Frontal cortex (tissue), 4 donors: ENCODE measurements around the gene NPAS2. TPM values are rescaled to one million over a fixed set of nuclear protein-coding genes. Genes with fewer than 3 reads are reported as not detected.

Source experiments
- DNase-seq, 2 donors: peaks; one replicate each; pipeline ENCODE4 v3.0.0; 2012; ENCODE audit warnings: low spot score in 2 of 2
- FAIRE-seq: peaks from 2 replicates; lab custom pipeline; 2012; peaks lifted over from hg19 to GRCh38; lab: Jason Lieb, UNC
- total RNA-seq: library from RNA; depleted of rRNA; stranded (reverse); fragments of >200 nt; gene quantifications from one replicate; pipeline ENCODE4 v1.2.3, GENCODE V29; 2014
- donor health status: control.
- donor health status: control.
- donor health status: control.

Gene NPAS2
- total RNA-seq, 1 donor from 2014 or later = 6.5 TPM

GRCh38 chr2:100845141-100845991 is 25.4 kb downstream of the NPAS2 start:
- no peak for FAIRE-seq
- no peak for DNase-seq

GRCh38 chr2:100846716-100847115 is 26.8 kb downstream of the NPAS2 start:
- DNase-seq = no peak
- no peak for FAIRE-seq

GRCh38 chr2:100852447-100852846 is 32.5 kb downstream of the NPAS2 start:
- FAIRE-seq (no peak), DNase-seq (no peak)

GRCh38 chr2:100852999-100853908 is 33.3 kb downstream of the NPAS2 start:
- FAIRE-seq (no peak), DNase-seq (no peak)

GRCh38 chr2:100853909-100854810 is 34.2 kb downstream of the NPAS2 start:
- no peak for FAIRE-seq
- DNase-seq = no peak

- no peak for DNase-seq
- no peak for FAIRE-seq
Measured at GRCh38 chr2:100855084-100855483, 35.1 kb downstream of the NPAS2 start.

- DNase-seq = no peak
- no peak for FAIRE-seq
Measured at GRCh38 chr2:100855606-100856005, 35.7 kb downstream of the NPAS2 start.

GRCh38 chr2:100856732-100857131 is 36.8 kb downstream of the NPAS2 start:
- no peak for DNase-seq
- FAIRE-seq = no peak

GRCh38 chr2:100857341-100857740 is 37.4 kb downstream of the NPAS2 start:
- no peak for FAIRE-seq
- DNase-seq = no peak

GRCh38 chr2:100857915-100858314 is 38.0 kb downstream of the NPAS2 start:
- DNase-seq (no peak), FAIRE-seq (no peak)

GRCh38 chr2:100859902-100860301 is 40.0 kb downstream of the NPAS2 start:
- no peak for DNase-seq
- FAIRE-seq = no peak

GRCh38 chr2:100861340-100861739 is 41.4 kb downstream of the NPAS2 start:
- no peak for FAIRE-seq
- DNase-seq = no peak

GRCh38 chr2:100862081-100862480 is 42.1 kb downstream of the NPAS2 start:
- DNase-seq (no peak), FAIRE-seq (no peak)

GRCh38 chr2:100865816-100866460 is 46.0 kb downstream of the NPAS2 start:
- DNase-seq (no peak), FAIRE-seq (no peak)

GRCh38 chr2:100868083-100868482 is 48.1 kb downstream of the NPAS2 start:
- DNase-seq = no peak
- no peak for FAIRE-seq

GRCh38 chr2:100869120-100869519 is 49.2 kb downstream of the NPAS2 start:
- FAIRE-seq = no peak

GRCh38 chr2:100870652-100871531 is 51.0 kb downstream of the NPAS2 start:
- FAIRE-seq (no peak), DNase-seq (no peak)

More at GRCh38 chr2:100869120-100869519, 49.2 kb downstream of the NPAS2 start:
- DNase-seq = no peak

- no peak for FAIRE-seq
Measured at GRCh38 chr2:100875516-100876230, 55.7 kb downstream of the NPAS2 start.

More at GRCh38 chr2:100875516-100876230, 55.7 kb downstream of the NPAS2 start:
- DNase-seq = no peak
